Stimulated activated CD8-positive, alpha-beta memory T cell treated with anti-CD3 and anti-CD28 coated beads, Interleukin-15, amount 100 ng/mL, for 48 hours (primary cell): Measurements from ENCODE around the gene TRABD2B.

Experiments used
- DNase-seq, 2 donors: peaks; one replicate each; pipeline ENCODE4 v3.0.0-alpha.2; 2020; ENCODE audit warnings: low read depth in 2 of 2

The TRABD2B gene

DNA sequence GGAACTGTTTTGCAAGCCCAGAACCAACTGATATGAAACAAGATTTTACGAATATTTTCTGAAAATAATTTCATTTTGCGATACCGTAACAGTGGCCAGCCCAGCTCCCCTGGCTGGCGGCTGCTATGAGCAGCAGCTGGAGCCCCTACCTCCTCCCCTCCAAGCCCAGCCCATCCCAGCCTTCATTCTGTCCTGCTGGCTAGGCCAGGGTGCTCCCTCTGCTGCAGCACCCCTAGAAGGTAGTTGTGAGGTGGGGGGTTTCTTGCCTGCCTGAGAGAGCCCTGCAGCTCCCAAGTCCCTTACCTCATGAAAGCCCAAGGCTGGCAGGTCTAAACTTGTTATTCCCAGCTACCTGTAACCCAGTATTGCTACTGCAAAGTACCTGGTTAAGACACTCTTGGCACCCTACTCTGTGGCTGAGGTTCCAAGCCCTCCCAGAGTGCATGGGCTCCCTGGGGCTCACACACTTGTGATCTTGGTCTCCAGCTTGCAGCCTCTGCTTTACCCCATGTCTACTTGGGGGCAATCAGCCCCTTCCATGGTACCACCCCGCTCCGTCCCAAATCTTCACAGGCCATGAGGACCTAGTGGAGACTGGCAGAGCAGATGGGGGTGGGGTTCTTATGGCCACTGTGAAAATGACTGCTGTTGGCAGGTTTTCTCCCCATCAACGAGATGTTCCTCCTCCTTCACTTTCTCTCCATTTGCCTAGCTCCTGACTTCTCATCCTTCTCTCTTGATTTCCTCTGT, 239.8 kb downstream of the TRABD2B start:
- no peak for DNase-seq

DNA sequence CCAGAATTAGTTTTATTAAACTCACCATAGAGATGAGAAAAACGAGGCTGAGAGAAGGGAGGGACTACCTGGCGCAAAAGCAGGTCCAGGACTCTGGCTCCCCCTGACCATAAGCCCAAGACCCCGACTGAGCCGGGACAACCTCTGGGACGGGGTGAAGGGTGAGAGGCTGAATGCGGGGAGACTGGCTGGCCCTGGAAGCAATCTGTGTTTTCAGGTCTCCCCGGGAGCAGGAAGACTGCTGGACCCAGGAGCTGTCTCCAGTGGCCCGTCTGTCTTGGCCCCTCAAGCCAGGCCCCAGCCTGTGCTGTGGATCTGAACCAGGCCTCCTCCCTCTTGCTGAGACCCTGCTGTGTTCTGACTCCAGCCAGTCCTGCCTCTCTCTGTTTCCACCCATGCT, 240.8 kb downstream of the TRABD2B start:
- DNase-seq = no peak

GRCh38 chr1:47756006-47756405, 241.2 kb downstream of the TRABD2B start:
- DNase-seq = no peak

DNA sequence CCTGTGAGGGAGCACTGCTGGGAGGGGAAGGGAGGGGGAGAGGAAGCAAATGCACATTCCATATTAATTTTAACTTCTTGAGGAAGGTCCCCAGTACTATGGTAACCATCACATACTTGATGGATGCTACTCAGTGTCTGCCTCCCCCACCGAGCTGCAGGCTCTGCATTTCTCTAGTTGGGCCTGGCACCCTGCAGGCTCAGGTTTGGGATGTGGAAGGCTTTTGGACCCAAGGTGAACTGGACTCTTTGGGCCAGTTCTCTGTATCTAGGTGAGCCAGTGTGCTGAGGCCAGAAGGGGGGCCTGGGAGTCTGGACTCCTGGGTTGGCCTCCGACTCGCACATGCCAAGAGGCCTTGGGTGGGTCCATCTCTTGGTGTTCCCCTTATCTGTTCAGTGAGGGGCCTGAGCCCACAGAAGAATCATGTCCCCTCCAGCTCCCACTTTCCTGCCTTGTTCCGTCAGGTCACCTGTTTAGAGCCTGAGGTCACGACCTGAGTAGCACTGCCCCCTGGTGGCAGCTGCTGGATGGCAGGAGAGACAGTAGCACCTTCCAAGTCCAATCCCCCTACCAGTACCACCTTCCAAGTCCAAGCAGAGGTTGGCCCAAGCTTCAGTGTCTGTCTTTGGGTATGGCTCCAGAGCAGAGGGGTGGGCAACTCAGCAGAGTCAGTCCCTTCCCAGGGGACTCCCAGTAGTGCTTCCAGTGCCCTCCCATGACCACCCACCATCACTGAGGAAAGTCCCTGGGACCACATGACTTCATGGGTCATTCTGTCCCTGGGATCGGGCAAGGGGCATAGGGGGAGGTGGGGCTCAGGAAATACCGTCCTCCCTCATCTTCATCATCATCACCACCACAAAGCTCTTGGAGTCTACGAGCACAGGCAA, 241.8 kb downstream of the TRABD2B start:
- peak; percentile 20 to 28 for DNase-seq

DNA sequence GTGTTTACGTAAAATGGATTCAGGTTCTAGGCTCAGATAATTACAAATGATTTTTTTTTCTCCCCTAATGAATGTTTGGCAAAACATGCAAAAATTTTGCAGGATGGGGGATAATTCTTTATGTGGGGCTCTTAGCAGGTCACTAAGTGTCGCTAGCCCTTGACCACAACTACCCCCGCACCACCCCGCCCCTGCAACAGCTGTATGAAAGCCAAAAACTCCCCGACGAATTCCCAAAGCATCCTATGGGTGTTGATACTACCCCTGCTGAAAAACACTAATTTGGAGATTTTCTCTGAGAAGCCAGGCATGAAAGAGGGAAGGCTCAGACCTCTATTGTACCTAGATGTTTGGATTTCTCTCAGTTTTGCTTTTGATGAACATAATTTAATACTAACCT, 243.0 kb downstream of the TRABD2B start:
- no peak for DNase-seq

GRCh38 chr1:47753808-47754207, 243.4 kb downstream of the TRABD2B start:
- DNase-seq = no peak

DNA sequence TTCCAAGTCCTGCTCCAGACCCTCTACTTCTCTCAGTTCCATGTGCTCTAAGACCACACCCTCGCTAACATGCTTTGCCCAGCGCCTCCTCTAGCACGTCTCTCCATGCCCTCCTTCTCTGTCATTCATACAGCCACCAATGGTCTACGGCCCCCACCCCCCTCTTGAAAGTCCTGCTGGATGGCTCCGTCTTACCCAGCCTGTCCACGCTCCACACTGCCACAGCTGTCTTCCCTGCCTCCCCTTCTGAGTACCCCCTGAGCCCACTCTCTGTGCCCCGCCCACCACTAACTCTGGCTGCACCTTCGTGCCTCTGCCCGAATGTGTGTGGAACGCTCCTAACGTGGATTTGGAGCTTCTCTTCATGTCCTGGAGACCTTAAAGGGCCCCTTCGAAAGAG, 244.6 kb downstream of the TRABD2B start:
- DNase-seq = no peak

DNA sequence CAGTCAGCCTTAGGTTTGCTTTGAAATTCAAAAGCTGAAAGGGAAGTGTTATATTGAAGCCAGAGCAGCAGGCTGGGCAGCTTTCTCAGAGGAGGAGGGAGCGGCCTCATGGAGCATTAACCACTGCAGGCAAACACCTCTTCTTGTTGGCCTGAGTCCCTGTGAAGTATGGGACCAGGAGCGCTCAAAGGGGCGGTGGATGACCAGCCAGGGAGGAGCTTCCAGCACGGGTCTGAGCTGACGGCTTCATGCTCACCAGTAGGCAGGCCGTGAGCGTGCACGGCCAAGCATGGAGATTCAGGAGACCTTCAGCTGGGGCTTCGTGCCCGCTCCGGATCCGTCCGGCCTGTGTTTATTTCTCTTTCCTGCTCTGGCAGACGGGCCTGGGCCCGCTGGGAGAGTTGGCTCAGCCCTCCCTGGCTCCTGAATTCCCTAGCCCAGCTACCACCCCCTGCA, 245.2 kb downstream of the TRABD2B start:
- DNase-seq = no peak

DNA sequence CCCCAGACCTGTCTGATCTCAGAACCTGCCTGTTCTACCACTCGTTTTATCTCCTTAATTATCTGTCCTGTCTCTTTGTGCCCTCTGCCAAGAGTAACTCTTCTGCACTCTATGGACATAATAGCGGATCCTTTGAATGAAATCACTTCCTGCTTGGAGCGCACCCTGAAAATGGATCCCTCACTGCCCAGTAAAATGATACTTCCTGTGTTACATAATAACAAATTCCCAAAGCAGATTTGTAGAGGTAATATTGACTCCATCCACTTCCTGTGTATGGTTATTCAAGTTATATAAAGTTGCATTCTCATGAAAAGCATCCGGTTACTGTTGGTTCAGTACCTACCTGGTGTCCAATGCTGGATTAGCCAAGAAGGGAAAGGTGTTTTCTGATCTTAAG, 246.0 kb downstream of the TRABD2B start:
- DNase-seq = no peak

DNA sequence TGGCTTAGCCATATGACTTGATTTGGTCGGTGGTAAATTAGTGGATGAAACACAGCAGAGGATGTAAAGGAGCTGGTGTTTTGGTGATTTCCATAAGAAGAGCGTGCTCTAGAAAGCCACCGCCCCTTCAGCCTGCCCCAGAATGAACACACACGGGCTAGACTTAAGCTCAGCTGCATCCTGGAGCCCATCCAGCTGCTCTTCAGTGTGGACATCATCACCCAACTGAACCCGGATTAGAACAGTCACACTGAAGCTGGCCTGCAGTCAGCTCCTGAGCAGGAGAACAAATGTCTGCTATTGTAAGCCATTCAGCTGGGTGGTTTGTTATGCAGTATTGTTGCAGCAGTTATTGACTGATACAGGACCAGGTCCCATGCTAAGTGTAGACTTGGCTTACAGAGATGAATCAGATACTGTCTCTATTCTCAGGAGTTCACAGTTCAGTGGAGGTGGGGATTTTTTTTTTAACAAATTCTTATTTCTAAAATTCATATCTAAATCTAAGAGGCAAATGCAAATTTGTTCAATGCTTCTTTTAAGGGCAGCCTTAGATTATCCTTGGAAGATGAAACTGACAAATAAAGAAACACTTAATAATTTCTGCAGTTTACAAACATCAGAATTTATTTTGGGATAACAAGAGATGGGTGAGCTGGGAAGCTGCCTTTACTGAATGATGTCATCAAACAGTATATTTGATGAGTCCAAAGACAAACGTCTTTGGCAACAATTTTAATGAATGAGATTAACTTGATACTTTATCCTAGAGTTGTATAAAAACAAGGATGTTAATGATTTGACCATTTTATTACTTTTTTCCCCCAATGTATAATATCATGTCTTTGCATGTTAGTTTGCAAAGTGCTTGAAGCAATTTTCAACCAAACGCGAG, 251.2 kb downstream of the TRABD2B start:
- DNase-seq = no peak

- no peak for DNase-seq
Observed at GRCh38 chr1:47742890-47743760, 254.1 kb downstream of the TRABD2B start.

DNA sequence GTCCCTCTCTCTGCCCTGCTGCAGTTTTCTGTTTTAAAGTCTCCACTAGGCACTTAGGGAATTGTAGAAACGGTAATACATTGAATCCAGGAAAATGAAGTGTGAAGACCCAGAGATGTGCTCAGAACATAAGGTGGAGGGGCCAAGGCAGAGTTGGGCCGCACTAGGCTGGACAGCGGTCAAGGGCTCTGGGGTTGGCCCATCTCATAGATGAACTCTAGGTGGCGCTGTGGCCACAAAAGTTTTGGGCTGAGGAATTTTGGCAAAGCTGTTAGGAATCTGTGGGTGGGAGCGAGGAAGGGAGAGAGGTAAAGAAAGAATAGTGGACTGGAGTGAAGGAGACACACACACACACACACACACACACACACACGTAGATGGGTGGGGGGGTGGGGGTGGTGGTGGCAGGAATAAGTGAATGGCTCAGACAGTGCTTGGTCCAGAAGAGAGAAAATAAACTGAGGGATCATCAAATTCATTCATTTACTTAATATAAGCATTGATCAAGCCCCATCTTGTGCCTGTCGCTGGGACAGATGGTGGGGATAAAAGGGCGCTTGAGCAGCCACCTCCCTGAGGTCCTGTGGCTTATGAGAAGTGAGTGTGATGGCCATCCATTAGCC, 258.5 kb downstream of the TRABD2B start:
- no peak for DNase-seq

GRCh38 chr1:47732489-47732888, 264.7 kb downstream of the TRABD2B start:
- no peak for DNase-seq

DNA sequence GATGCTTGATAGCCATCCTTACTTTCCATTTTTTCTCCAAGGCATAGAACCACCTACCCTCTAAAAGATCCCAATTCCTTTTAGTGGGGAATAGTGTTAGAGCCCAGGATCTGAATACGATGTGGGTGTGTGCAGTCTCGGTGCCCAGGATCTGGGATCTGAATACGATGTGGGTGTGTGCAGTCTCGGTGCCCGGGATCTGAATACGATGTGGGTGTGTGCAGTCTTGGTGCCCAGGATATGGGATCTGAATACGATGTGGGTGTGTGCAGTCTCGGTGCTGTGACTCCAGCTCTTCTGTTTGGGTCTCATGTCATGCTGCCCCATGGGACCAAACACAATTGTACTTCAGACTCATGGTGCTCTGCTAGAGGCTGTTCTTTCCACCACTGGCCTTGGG, 265.5 kb downstream of the TRABD2B start:
- no peak for DNase-seq

GRCh38 chr1:47729685-47730084, 267.5 kb downstream of the TRABD2B start:
- DNase-seq = no peak

GRCh38 chr1:47727697-47728085, 269.5 kb downstream of the TRABD2B start:
- no peak for DNase-seq

GRCh38 chr1:47727051-47727696, 270.0 kb downstream of the TRABD2B start:
- DNase-seq = no peak

- peak; percentile 39 to 46 for DNase-seq
Observed at GRCh38 chr1:47725992-47726855, 271.0 kb downstream of the TRABD2B start.

GRCh38 chr1:47725511-47725991, 271.6 kb downstream of the TRABD2B start:
- no peak for DNase-seq
